ENCODE results near the gene USP54.

GRCh38 chr10:73460897-73461296 lies 130.2 kb downstream of the USP54 start:
- TF ChIP-seq POLR2AphosphoS5 (IDR thresholded peaks at IDR 0.05; ENCODE audit: borderline replicate concordance, low read depth, low read length), result no peak
- TF ChIP-seq EZH2 (IDR thresholded peaks at IDR 0.05), result no peak
